Keratinocyte (primary cell): ENCODE measurements around the gene MICA. TPM values are rescaled to one million over a fixed set of nuclear protein-coding genes. Genes with fewer than 3 reads are reported as not detected.
A peak's percentile ranks its signal among the peaks of the same experiment; 100 is the strongest.
"Not testable (repeated sequence)": the region's sequence is repeated elsewhere in the genome, so short reads cannot be mapped to it uniquely, and the experiment has no call there.

ENCODE experiments used
- DNase-seq: peaks from one replicate; pipeline ENCODE4 v3.0.0-alpha.2; 2011; ENCODE audit warnings: low read depth, missing footprints, low spot score
- FAIRE-seq: peaks from 2 replicates; lab custom pipeline; 2011; peaks lifted over from hg19 to GRCh38; lab: Jason Lieb, UNC
- H2AFZ ChIP-seq: 2 replicates; pipeline ENCODE4 v1.6.0; 2012; ENCODE audit warnings: low read length, control low read depth, inconsistent platforms; ENCODE audit not compliant: control insufficient read depth
- H3K27ac ChIP-seq: 2 replicates; pipeline ENCODE4 v1.5.1; 2011; ENCODE audit warnings: low read length; ENCODE audit not compliant: control insufficient read depth, insufficient read depth
- H3K27me3 ChIP-seq: 3 replicates; pipeline ENCODE4 v1.6.0; 2011; ENCODE audit warnings: low read length; ENCODE audit not compliant: control insufficient read depth, insufficient read depth; ENCODE audit errors: extremely low read depth
- H3K36me3 ChIP-seq, 2 experiments: 2 replicates in 1 of 2; 3 replicates in 1 of 2; pipeline ENCODE4 v1.5.1; 2011; ENCODE audit warnings: low read length in 2 of 2, mild to moderate bottlenecking in 1 of 2; ENCODE audit not compliant: control insufficient read depth in 2 of 2, insufficient read depth in 2 of 2; ENCODE audit errors: extremely low read depth in 1 of 2
- H3K4me1 ChIP-seq: 3 replicates; pipeline ENCODE4 v1.5.1; 2011; ENCODE audit warnings: low read length; ENCODE audit not compliant: control insufficient read depth, insufficient read depth; ENCODE audit errors: extremely low read depth
- H3K4me2 ChIP-seq: 3 replicates; pipeline ENCODE4 v1.6.0; 2011; ENCODE audit warnings: low read depth, low read length; ENCODE audit not compliant: control insufficient read depth, insufficient read depth; ENCODE audit errors: extremely low read depth
- H3K4me3 ChIP-seq, 3 experiments: fragments of 200-600 bp in 1 of 3; sonication (generic) in 1 of 3; 2 replicates in 2 of 3; 3 replicates in 1 of 3; pipeline ENCODE4 v1.5.1; 2011 to 2016; ENCODE audit warnings: low read length in 3 of 3, mild to moderate bottlenecking in 3 of 3, control low read depth in 2 of 3, inconsistent platforms in 1 of 3, low read depth in 1 of 3, mixed read lengths in 1 of 3, mixed run types in 1 of 3, moderate library complexity in 1 of 3; ENCODE audit not compliant: control insufficient read depth in 2 of 3, insufficient read depth in 2 of 3; ENCODE audit errors: extremely low read depth in 1 of 3
- H3K79me2 ChIP-seq: 2 replicates; pipeline ENCODE4 v1.6.0; 2012; ENCODE audit warnings: low read length; ENCODE audit not compliant: control insufficient read depth, insufficient read depth
- H3K9ac ChIP-seq: 3 replicates; pipeline ENCODE4 v1.6.0; 2011; ENCODE audit warnings: low read length; ENCODE audit not compliant: control insufficient read depth, insufficient read depth; ENCODE audit errors: extremely low read depth
- H3K9me1 ChIP-seq: 3 replicates; pipeline ENCODE4 v1.6.0; 2011; ENCODE audit warnings: low read length; ENCODE audit not compliant: control insufficient read depth, insufficient read depth; ENCODE audit errors: extremely low read depth
- H3K9me3 ChIP-seq: 2 replicates; pipeline ENCODE4 v1.5.1; 2012; ENCODE audit warnings: low read depth, low read length; ENCODE audit not compliant: control insufficient read depth
- H4K20me1 ChIP-seq: 3 replicates; pipeline ENCODE4 v1.6.0; 2011; ENCODE audit warnings: low read length; ENCODE audit not compliant: control insufficient read depth, insufficient read depth; ENCODE audit errors: extremely low read depth
- CTCF ChIP-seq, 3 experiments: IDR thresholded peaks in 1 of 3; conservative IDR thresholded peaks in 1 of 3; optimal IDR thresholded peaks in 1 of 3; 2 replicates in 2 of 3; 3 replicates in 1 of 3; pipeline versions ENCODE3 to v1.5.1; 2011; ENCODE audit warnings: low read length in 3 of 3, mild to moderate bottlenecking in 3 of 3, moderate library complexity in 2 of 3, control low read depth in 1 of 3, inconsistent platforms in 1 of 3; ENCODE audit not compliant: insufficient read depth in 2 of 3; ENCODE audit errors: extremely low read depth in 1 of 3
- EZH2 ChIP-seq: IDR thresholded peaks from one replicate; pipeline ENCODE4 v1.6.1; 2012; ENCODE audit warnings: inconsistent platforms, mild to moderate bottlenecking, low read length, moderate library complexity
- dilution Hi-C: fragments of 300-500 bp; cut with MboI; formaldehyde crosslinking; loops from one replicate; pipeline ENCODE4 v1.7.0; 2020; ENCODE audit warnings: low sequenced_read_pairs; ENCODE audit not compliant: extremely low pct_ligation_motif_present
- polyA plus RNA-seq, 5 experiments: library from polyadenylated mRNA; depleted of rRNA in 3 of 5; stranded (reverse) in 3 of 5; stranded (forward) in 1 of 5; unstranded in 1 of 5; fragments of >200 nt; gene quantifications; 1 replicate in 1 of 5; 2 replicates in 3 of 5; 3 replicates in 1 of 5; pipeline versions ENCODE4 v1.2.1 to v1.2.3, GENCODE V29; 2011 to 2012; ENCODE audit warnings: missing spikeins in 2 of 5, low read depth in 1 of 5, low replicate concordance in 1 of 5

Gene MICA
- polyA plus RNA-seq, 1 donor (not counting 4 experiments of a cell fraction or from before 2014, with no cell fraction given) = 59.9 TPM

DNA sequence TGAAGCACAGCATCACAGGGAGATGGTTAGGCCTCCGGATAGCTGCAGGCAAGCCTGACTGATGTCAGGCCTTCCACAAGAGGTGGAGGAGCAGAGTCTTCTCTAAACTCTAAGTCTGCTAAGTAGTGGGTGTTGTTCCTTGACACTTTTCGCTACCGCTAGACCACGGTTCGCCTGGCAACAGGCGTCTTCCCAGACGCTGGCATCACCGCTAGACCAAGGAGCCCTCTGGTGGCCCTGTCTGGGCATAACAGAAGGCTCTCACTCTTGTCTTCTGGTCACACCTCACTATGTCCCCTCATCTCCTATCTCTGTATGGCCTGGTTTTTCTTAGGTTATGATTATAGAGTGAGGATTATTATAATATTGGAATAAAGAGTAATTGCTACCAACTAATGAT is 29.3 kb upstream of the MICA start:
- H2AFZ ChIP-seq, H3K9ac ChIP-seq, H3K4me2 ChIP-seq, FAIRE-seq, H3K4me1 ChIP-seq, H3K36me3 ChIP-seq, DNase-seq, H3K9me1 ChIP-seq, H4K20me1 ChIP-seq, H3K79me2 ChIP-seq, dilution Hi-C loops, H3K27ac ChIP-seq, H3K4me3 ChIP-seq, H3K27me3 ChIP-seq, H3K9me3 ChIP-seq: not testable (repeated sequence)
- TF ChIP-seq CTCF (optimal IDR thresholded peaks at IDR 0.05 in 1 of 3, IDR thresholded peaks at IDR 0.05 in 1 of 3, conservative IDR thresholded peaks at IDR 0.05 in 1 of 3; ENCODE audit: extremely low read depth in 1 of 3, insufficient read depth in 2 of 3, low read length in 3 of 3) = peak in 1 of 3 experiments; percentile 44

DNA sequence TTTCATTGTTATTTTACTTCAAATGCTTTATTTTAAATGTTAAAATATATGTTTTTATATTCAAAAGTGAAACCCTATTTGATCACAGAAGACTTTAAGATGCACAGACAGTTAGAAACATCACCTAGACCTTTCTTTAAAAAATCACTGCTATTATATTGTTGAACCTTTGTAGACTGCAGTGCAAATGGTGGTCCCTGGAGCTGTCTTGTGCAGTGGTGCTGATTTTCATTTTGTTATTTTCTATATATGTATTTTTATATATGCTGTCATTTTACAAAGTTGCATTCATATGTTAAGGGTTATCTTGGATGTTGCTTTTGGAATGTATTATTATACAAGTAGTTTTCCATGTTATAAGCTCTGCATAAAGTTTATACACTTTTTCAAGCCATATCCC is 27.7 kb upstream of the MICA start:
- DNase-seq (no peak), FAIRE-seq (no peak)
- Histone ChIP-seq H3K9me3 (no peaks in the 10 kb centered on the region), H3K4me1 (peaks cover 3% of the 10 kb centered on the region), H3K9me1 (no peaks in the 10 kb centered on the region), H4K20me1 (no peaks in the 10 kb centered on the region), H3K4me2 (no peak overlapping the region), H3K79me2 (no peaks in the 10 kb centered on the region), H3K9ac (no peak overlapping the region), H3K27ac (no peak overlapping the region), H3K4me3 (no peak overlapping the region), H2AFZ (no peak overlapping the region), H3K36me3 (no peaks in the 10 kb centered on the region), H3K27me3 (peaks cover 16% of the 10 kb centered on the region)
- dilution Hi-C loops = no loop called here
- no peak for TF ChIP-seq EZH2
- no peak for TF ChIP-seq CTCF (optimal IDR thresholded peaks at IDR 0.05 in 1 of 3, IDR thresholded peaks at IDR 0.05 in 1 of 3, conservative IDR thresholded peaks at IDR 0.05 in 1 of 3; ENCODE audit: extremely low read depth in 1 of 3, insufficient read depth in 2 of 3, low read length in 3 of 3)
